DOHH2 (cell line): Measurements from ENCODE around the gene CNTN1.

Experiments
- H3F3A ChIP-seq: fragments of 200-600 bp; sonication (generic), shearing (Covaris generic); 2 replicates; pipeline ENCODE4 v1.6.0; 2016; ENCODE audit warnings: antibody characterized with exemption, mild to moderate bottlenecking; ENCODE audit not compliant: control insufficient read depth, insufficient read depth
- H3K27ac ChIP-seq: fragments of 200-600 bp; sonication (generic); 2 replicates; pipeline ENCODE4 v1.5.1; 2014; ENCODE audit warnings: low read depth, mild to moderate bottlenecking, low read length, moderate library complexity
- H3K27me3 ChIP-seq: fragments of 200-600 bp; sonication (generic); 2 replicates; pipeline ENCODE4 v1.6.1; 2014; ENCODE audit warnings: mild to moderate bottlenecking, low read length, mixed read lengths; ENCODE audit not compliant: control insufficient read depth
- H3K36me3 ChIP-seq: fragments of 200-600 bp; sonication (generic); 2 replicates; pipeline ENCODE4 v1.6.1; 2014; ENCODE audit warnings: mild to moderate bottlenecking, low read length, moderate library complexity, mixed read lengths; ENCODE audit not compliant: control insufficient read depth
- H3K4me1 ChIP-seq: fragments of 200-600 bp; sonication (generic); 2 replicates; pipeline ENCODE4 v1.6.1; 2014; ENCODE audit warnings: mild to moderate bottlenecking, low read length, mixed read lengths; ENCODE audit not compliant: control insufficient read depth
- H3K4me2 ChIP-seq: fragments of 200-600 bp; sonication (generic); 2 replicates; pipeline ENCODE4 v1.6.0; 2014; ENCODE audit warnings: mild to moderate bottlenecking, low read length, moderate library complexity
- H3K4me3 ChIP-seq: fragments of 200-600 bp; sonication (generic); 2 replicates; pipeline ENCODE4 v1.5.1; 2014; ENCODE audit warnings: mild to moderate bottlenecking, low read length, mixed read lengths
- H3K79me2 ChIP-seq: fragments of 200-600 bp; sonication (generic); 2 replicates; pipeline ENCODE4 v1.6.1; 2014; ENCODE audit warnings: mild to moderate bottlenecking, low read length, mixed read lengths; ENCODE audit not compliant: control insufficient read depth
- H3K9me2 ChIP-seq: fragments of 200-600 bp; sonication (generic); replicated peaks from 2 replicates; pipeline ENCODE4 v1.6.1; 2014; ENCODE audit warnings: mild to moderate bottlenecking, low read length, mixed read lengths; ENCODE audit not compliant: control insufficient read depth
- H3K9me3 ChIP-seq: fragments of 200-600 bp; sonication (generic); 2 replicates; pipeline ENCODE4 v1.6.1; 2014; ENCODE audit warnings: antibody characterized with exemption, low read length, mixed read lengths; ENCODE audit not compliant: control insufficient read depth, insufficient read depth
- H4K20me1 ChIP-seq: fragments of 200-600 bp; sonication (generic); 2 replicates; pipeline ENCODE4 v1.6.0; 2014; ENCODE audit warnings: low read depth, mild to moderate bottlenecking, antibody characterized with exemption, low read length, moderate library complexity; ENCODE audit not compliant: control insufficient read depth, insufficient read depth
- CTCF ChIP-seq: fragments of 200-600 bp; sonication (generic); IDR thresholded peaks from one replicate; pipeline ENCODE4 v1.5.1; 2014; ENCODE audit warnings: antibody characterized with exemption, mild to moderate bottlenecking, low read depth, low read length; ENCODE audit not compliant: poor library complexity, severe bottlenecking
- EZH2phosphoT487 ChIP-seq: fragments of 200-600 bp; sonication (generic); IDR thresholded peaks from 2 replicates; pipeline ENCODE4 v1.6.1; 2017; ENCODE audit warnings: borderline replicate concordance, mild to moderate bottlenecking, antibody characterized with exemption, low read length, moderate library complexity, mixed read lengths

Gene CNTN1

GRCh38 chr12:40688085-40688725 is 4.0 kb upstream of the CNTN1 start:
- H3F3A ChIP-seq, result no peaks in the 10 kb centered on the region
- no peak overlapping the region for H3K4me2 ChIP-seq
- H3K9me2 ChIP-seq, result no peaks in the 10 kb centered on the region
- H4K20me1 ChIP-seq, result no peaks in the 10 kb centered on the region
- H3K4me1 ChIP-seq, result no peaks in the 10 kb centered on the region
- no peaks in the 10 kb centered on the region for H3K9me3 ChIP-seq
- H3K27ac ChIP-seq, result no peak overlapping the region
- H3K79me2 ChIP-seq, result no peaks in the 10 kb centered on the region
- H3K4me3 ChIP-seq, result no peak overlapping the region
- H3K36me3 ChIP-seq, result no peaks in the 10 kb centered on the region
- no peak for TF ChIP-seq EZH2phosphoT487
- no peak for TF ChIP-seq CTCF
- no peaks in the 10 kb centered on the region for H3K27me3 ChIP-seq

DNA sequence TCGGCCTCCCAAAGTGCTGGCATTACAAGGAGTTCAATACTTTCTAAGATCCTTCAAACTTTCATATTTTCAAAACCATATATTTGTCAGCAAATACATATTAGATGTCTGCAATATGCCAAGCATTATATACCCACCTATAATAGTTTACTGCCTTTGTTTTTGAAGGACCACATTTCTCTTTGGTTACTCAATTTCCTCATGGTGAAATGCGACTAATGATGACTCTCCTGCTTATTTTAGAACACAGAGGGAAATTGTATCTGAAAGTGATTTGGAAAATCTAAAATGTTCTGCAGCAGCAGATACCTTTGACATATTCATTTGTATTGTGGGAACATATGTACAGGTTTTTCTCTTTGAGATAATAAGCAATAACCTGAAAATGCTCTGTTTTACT is 2.7 kb upstream of the CNTN1 start:
- TF ChIP-seq EZH2phosphoT487 (no peak), CTCF (no peak)
- no peak overlapping the region for H3K4me3 ChIP-seq
- no peaks in the 10 kb centered on the region for H3K4me1 ChIP-seq
- no peaks in the 10 kb centered on the region for H3K79me2 ChIP-seq
- H3F3A ChIP-seq, result no peaks in the 10 kb centered on the region
- no peaks in the 10 kb centered on the region for H4K20me1 ChIP-seq
- H3K27me3 ChIP-seq, result no peaks in the 10 kb centered on the region
- no peaks in the 10 kb centered on the region for H3K9me3 ChIP-seq
- H3K36me3 ChIP-seq, result no peaks in the 10 kb centered on the region
- no peak overlapping the region for H3K27ac ChIP-seq
- H3K4me2 ChIP-seq, result no peak overlapping the region
- H3K9me2 ChIP-seq, result no peaks in the 10 kb centered on the region

DNA sequence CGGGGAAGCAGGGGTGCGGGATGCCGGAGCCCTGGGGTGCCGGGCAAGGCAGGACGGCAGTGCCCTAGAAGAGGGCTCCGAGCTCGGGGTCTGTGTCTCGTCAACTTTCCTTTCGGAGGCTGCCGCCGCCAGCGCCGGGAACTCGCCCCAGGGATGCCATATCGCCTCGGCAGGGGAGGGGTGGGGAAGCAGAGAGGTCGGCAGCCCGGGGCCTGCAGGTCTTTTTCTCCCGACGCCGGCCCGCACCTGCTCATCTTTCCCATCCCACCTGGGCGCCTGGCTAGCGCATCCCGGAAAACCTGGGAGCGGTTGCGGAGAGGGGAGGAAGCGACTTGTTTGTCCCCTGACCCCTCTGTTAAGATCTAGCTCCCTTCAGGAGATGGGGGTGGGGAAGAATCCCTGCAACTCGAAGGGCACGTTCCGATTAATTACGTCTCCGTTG is 547 bp downstream of the CNTN1 start:
- H3K4me1 ChIP-seq, result no peaks in the 10 kb centered on the region
- no peak overlapping the region for H3K27ac ChIP-seq
- H3K4me2 ChIP-seq, result no peak overlapping the region
- H3K9me2 ChIP-seq, result no peaks in the 10 kb centered on the region
- no peaks in the 10 kb centered on the region for H3K9me3 ChIP-seq
- H3K36me3 ChIP-seq, result no peaks in the 10 kb centered on the region
- no peaks in the 10 kb centered on the region for H3K79me2 ChIP-seq
- H4K20me1 ChIP-seq, result no peaks in the 10 kb centered on the region
- H3K27me3 ChIP-seq, result no peaks in the 10 kb centered on the region
- TF ChIP-seq EZH2phosphoT487, result no peak
- no peak for TF ChIP-seq CTCF
- H3K4me3 ChIP-seq, result no peak overlapping the region
- H3F3A ChIP-seq, result no peaks in the 10 kb centered on the region
